NCI-H1694 treated with DMSO at 0.1 percent for 48 hours (cell line): ENCODE data around the gene LAS1L.
"Not testable (repeated sequence)": the region's sequence is repeated elsewhere in the genome, so short reads cannot be mapped to it uniquely, and the experiment has no call there.

Experiments used
- DNase-seq: peaks from one replicate; lab custom pipeline; 2025; lab: John Stamatoyannopoulos, UW

Gene LAS1L

DNA sequence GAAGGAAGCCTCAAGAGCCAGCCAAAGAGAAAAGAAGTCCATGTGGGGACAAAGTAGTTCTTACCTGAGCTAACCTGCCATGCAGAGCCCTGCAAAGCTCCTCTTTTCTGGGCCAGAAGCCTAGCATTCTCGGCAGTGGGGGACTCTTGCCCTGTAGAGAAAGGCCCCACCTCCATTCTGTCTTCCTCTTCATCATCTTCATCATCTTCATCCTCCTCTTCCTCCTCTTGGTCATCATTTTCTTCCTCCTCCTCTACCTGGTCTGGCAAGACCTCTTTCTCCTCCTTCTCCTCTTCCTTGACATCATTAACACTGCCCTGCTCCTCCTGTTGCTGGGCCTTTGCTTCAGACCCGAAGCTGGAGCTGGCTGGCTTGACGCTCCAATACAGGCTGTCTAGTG lies 16.7 kb downstream of the LAS1L start:
- DNase-seq = no peak

DNA sequence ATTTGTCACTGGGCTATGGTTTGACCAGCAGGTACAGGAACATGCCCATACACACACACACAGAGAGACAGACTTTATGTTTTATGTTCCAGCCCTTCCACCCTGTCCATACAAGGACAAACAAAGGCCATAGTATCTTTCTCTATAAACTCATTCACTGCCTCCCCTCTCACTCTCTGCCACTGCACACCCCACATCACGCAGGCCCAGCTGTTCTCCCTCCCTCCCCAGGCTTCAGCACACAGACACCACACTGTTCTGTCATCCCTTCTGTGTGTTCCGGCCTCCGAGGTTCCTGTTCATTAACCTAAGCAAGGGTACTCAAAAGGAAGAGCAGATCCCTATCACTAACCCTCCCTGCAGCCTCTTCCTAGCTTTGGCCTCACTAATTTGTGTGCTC lies 17.8 kb downstream of the LAS1L start:
- DNase-seq = no peak

GRCh38 chrX:65513610-65514009 lies 21.0 kb downstream of the LAS1L start:
- no peak for DNase-seq

DNA sequence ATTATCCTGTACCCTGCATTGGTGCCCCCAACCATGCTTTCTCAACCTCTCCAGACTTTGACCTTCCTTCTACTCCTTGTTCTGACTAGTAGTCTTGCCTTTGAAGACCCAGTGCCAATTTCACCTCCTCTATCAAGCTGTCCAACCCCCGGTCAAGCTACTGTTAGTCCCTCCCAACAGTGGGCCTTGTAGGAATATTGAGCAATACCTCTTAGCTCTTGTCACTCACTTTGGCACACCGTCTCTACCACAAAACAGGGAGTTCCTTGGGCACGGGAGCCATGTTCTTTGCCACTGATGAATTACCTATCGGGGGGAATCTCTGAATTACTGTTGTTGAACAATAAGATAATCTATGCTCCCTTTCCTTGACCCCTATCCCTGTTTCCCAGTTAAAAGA lies 25.2 kb downstream of the LAS1L start:
- DNase-seq = no peak

- no peak for DNase-seq
Measured at GRCh38 chrX:65508851-65509250, 25.7 kb downstream of the LAS1L start.

DNA sequence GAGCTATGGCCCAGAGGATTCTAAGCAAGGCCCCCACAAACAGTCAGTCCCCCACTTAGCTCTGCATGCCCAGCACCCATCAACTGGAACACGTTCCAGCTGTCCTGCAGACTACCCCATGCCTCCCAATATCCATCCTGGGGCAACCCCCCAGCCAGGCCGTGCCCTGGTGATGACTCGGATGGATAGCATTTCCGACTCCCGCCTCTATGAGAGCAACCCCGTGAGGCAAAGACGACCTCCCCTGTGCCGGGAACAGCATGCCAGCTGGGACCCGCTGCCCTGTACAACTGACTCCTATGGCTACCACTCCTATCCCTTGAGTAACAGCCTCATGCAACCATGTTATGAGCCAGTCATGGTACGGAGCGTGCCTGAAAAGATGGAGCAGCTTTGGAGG lies 32.0 kb downstream of the LAS1L start:
- DNase-seq = no peak

DNA sequence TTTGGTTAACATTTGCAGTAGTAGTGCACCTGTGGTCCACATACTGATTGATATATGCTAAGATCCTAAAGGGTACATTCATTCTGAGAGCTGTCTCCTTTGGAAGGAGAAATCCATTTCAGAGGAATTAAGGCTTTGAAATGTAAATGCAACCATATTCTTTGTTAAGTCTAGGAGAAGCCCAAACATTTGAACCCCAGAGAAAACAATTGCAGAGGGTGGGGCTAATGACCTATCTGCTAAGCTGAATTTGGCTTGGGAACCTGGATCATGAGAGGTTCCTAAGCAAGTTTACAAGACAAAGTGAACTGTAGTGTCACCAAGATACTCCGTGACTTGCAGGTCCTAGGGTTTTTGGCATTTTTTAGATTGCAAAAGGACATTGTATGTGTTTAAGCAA lies 41.2 kb downstream of the LAS1L start:
- DNase-seq = no peak

GRCh38 chrX:65491620-65492019 lies 43.0 kb downstream of the LAS1L start:
- DNase-seq = no peak

DNA sequence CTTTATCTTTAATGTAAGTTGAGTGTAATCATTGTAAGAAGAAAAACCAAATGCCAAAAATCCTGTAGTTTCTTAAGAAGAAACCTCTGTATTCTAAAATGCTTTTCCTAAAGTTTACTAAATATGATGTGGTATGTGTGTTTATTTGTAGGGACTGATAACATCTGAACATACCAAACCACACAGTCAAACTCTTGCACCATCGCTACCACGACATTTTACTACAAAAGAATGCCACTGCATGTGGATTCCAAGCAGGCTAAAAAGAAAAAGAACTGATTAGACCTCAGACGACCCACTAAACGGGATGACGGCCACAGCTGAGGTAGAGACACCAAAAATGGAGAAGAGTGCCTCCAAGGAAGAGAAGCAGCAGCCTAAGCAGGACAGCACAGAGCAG lies 46.1 kb downstream of the LAS1L start:
- no peak for DNase-seq

GRCh38 chrX:65480960-65481359 lies 53.6 kb downstream of the LAS1L start:
- no peak for DNase-seq

GRCh38 chrX:65479102-65479501 lies 55.5 kb downstream of the LAS1L start:
- not testable (repeated sequence) for DNase-seq

GRCh38 chrX:65476564-65476963 lies 58.0 kb downstream of the LAS1L start:
- DNase-seq = no peak

DNA sequence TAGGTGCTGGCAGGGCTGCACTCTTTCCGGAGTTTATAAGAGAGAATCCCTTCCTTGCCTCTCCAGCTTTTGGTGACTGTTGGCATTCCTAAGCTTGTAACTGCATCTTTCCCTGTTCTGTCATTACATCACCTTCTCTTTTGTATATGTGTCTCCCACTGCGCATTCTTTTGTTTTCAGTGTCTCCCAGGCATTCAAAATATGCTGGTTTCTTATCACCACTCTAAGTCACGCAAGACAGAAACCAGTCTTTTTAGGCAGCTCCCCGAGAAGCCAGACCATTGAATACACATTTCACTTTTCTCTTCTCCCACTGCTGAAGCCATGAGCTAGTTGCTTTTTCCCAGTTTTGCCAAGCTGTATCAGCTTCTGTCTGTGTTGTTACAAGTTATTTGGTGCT lies 71.0 kb downstream of the LAS1L start:
- no peak for DNase-seq
